ENCODE results near the gene NUP85. TPM values are rescaled to one million over a fixed set of nuclear protein-coding genes. Genes with fewer than 3 reads are reported as not detected.

Gene NUP85
- total RNA-seq, 1 experiment from 2014 or later, result 164 TPM

GRCh38 chr17:75271233-75271954 is 65.9 kb downstream of the NUP85 start:
- TSS peak; percentile 23 for BruUV-seq (replicated peaks)

More at GRCh38 chr17:75271233-75271954, 65.9 kb downstream of the NUP85 start:
- Histone ChIP-seq H3K4me1 (ENCODE audit: control insufficient read depth in 1 of 2, insufficient read depth in 2 of 2, low read length in 2 of 2) (peaks cover 16 to 45% of the 10 kb centered on the region in 2 experiments), H3K9me2 (ENCODE audit: insufficient read depth) (no peaks in the 10 kb centered on the region), H3K27ac (ENCODE audit: low read depth, low read length) (peak overlapping the region; percentile 94), H3K9me3 (ENCODE audit: control insufficient read depth in 1 of 2, insufficient read depth in 1 of 2, low read depth in 1 of 2, low read length in 2 of 2) (no peaks in the 10 kb centered on the region), H3K27me3 (ENCODE audit: insufficient read depth, low read length) (no peaks in the 10 kb centered on the region), H3K9ac (ENCODE audit: low read length) (peak overlapping the region; percentile 97), H3K79me2 (ENCODE audit: insufficient read depth, low read length) (peaks cover 9% of the 10 kb centered on the region; the same call in 1 of the 2 replicates), H4K20me1 (ENCODE audit: insufficient read depth) (no peaks in the 10 kb centered on the region), H3K4me3 (replicated peaks in 1 of 2; ENCODE audit: low read depth in 1 of 2, low read length in 2 of 2) (peak overlapping the region; percentile 90 to 98), H3K4me2 (ENCODE audit: low read length) (peak overlapping the region; percentile 84), H3K36me3 (ENCODE audit: control insufficient read depth in 1 of 2, insufficient read depth in 2 of 2, low read length in 2 of 2) (peaks cover 0 to 32% of the 10 kb centered on the region in 2 experiments; a peak in 1 of 4 replicates), H2AFZ (ENCODE audit: low read depth, low read length, poor library complexity, severe bottlenecking) (no peak overlapping the region)
- TF ChIP-seq TCF7L2 (IDR thresholded peaks at IDR 0.05; ENCODE audit: borderline replicate concordance, extremely low read depth, insufficient read depth, insufficient read length) (no peak), SIN3A (IDR thresholded peaks at IDR 0.05; ENCODE audit: low read depth) (peak; percentile 72), MAX (IDR thresholded peaks at IDR 0.05) (peak; percentile 74), RAD21 (IDR thresholded peaks at IDR 0.05; ENCODE audit: low read depth) (0 out of 2 replicates have a peak, but pooled peaks have one; percentile 19), SRF (IDR thresholded peaks at IDR 0.05; ENCODE audit: low read depth) (peak; percentile 77; the same call in 1 of the 2 replicates), ZNF274 (IDR thresholded peaks at IDR 0.05; ENCODE audit: low read depth, low read length) (no peak), EGR1 (IDR thresholded peaks at IDR 0.05; ENCODE audit: low read depth) (no peak), FOSL1 (IDR thresholded peaks at IDR 0.05; ENCODE audit: low read depth) (no peak), ZFX (IDR thresholded peaks at IDR 0.05) (peak; percentile 86; the same call in 1 of the 2 replicates), ELF1 (IDR thresholded peaks at IDR 0.05; ENCODE audit: borderline replicate concordance, low read depth) (no peak; the same call in 1 of the 2 replicates), ZBTB33 (IDR thresholded peaks at IDR 0.05; ENCODE audit: extremely low read depth, insufficient replicate concordance, low read length) (peak; percentile 81), POLR2AphosphoS5 (IDR thresholded peaks at IDR 0.05; ENCODE audit: low read depth, low read length) (peak; percentile 75), POLR2A (IDR thresholded peaks at IDR 0.05; ENCODE audit: borderline replicate concordance, extremely low read depth, insufficient read depth, insufficient read length) (peak; percentile 79), YY1 (IDR thresholded peaks at IDR 0.05; ENCODE audit: extremely low read depth, insufficient replicate concordance, low read depth, low read length) (peak; percentile 36)
- TF ChIP-seq, protein P1, sequence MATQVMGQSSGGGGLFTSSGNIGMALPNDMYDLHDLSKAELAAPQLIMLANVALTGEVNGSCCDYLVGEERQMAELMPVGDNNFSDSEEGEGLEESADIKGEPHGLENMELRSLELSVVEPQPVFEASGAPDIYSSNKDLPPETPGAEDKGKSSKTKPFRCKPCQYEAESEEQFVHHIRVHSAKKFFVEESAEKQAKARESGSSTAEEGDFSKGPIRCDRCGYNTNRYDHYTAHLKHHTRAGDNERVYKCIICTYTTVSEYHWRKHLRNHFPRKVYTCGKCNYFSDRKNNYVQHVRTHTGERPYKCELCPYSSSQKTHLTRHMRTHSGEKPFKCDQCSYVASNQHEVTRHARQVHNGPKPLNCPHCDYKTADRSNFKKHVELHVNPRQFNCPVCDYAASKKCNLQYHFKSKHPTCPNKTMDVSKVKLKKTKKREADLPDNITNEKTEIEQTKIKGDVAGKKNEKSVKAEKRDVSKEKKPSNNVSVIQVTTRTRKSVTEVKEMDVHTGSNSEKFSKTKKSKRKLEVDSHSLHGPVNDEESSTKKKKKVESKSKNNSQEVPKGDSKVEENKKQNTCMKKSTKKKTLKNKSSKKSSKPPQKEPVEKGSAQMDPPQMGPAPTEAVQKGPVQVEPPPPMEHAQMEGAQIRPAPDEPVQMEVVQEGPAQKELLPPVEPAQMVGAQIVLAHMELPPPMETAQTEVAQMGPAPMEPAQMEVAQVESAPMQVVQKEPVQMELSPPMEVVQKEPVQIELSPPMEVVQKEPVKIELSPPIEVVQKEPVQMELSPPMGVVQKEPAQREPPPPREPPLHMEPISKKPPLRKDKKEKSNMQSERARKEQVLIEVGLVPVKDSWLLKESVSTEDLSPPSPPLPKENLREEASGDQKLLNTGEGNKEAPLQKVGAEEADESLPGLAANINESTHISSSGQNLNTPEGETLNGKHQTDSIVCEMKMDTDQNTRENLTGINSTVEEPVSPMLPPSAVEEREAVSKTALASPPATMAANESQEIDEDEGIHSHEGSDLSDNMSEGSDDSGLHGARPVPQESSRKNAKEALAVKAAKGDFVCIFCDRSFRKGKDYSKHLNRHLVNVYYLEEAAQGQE (IDR thresholded peaks at IDR 0.05; ENCODE audit: low read depth), result no peak
- TF ChIP-seq, protein P2, sequence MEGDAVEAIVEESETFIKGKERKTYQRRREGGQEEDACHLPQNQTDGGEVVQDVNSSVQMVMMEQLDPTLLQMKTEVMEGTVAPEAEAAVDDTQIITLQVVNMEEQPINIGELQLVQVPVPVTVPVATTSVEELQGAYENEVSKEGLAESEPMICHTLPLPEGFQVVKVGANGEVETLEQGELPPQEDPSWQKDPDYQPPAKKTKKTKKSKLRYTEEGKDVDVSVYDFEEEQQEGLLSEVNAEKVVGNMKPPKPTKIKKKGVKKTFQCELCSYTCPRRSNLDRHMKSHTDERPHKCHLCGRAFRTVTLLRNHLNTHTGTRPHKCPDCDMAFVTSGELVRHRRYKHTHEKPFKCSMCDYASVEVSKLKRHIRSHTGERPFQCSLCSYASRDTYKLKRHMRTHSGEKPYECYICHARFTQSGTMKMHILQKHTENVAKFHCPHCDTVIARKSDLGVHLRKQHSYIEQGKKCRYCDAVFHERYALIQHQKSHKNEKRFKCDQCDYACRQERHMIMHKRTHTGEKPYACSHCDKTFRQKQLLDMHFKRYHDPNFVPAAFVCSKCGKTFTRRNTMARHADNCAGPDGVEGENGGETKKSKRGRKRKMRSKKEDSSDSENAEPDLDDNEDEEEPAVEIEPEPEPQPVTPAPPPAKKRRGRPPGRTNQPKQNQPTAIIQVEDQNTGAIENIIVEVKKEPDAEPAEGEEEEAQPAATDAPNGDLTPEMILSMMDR (IDR thresholded peaks at IDR 0.05 in 2 of 3, conservative IDR thresholded peaks at IDR 0.05 in 1 of 3; ENCODE audit: borderline replicate concordance in 1 of 3, insufficient read depth in 1 of 3, low read depth in 2 of 3, low read length in 2 of 3), result peak in 2 of 3 experiments; percentile 54 to 61; a peak in 4 of 6 replicates
- DNase-seq (ENCODE audit: low read depth, low spot score) (no peak), ATAC-seq (peak; percentile 72)
- CTCF ChIA-PET, result interaction anchor here (0.6 to 4.2 kb wide), 31 partner anchors 9 to 398 kb away, joined by 3 to 51 read pairs (median 4); partner anchors contain the start of genes FDXR, GGA3, GRB2 and MRPS7
- intact Hi-C loops (cut with micrococcal nuclease), result loop anchor here (2.0 to 5.0 kb wide), 3 partner anchors 133 to 246 kb away; partner anchors contain the start of genes CASKIN2, GRB2 and TSEN54
- POLR2A ChIA-PET, result interaction anchor here (0.6 to 2.4 kb wide), 17 partner anchors 8 to 509 kb away, joined by 3 to 40 read pairs (median 3); partner anchors contain the start of genes FDXR, GGA3, GRB2 and MRPS7
- RAD21 ChIA-PET (ENCODE audit: low non-redundant PET in 1 of 2, low total read pairs in 2 of 2, uncharacterized antibody in 2 of 2, unreplicated experiment in 2 of 2), result interaction anchor here (1.0 to 1.8 kb wide), 4 partner anchors 9 to 141 kb away, joined by 3 to 6 read pairs (median 5); partner anchors contain the start of genes SLC25A19 (in 2 of the 2) and MRPS7 (in 1 of the 2)
